H9 (cell line): ENCODE results near the gene FAAH. TPM values are rescaled to one million over a fixed set of nuclear protein-coding genes. Genes with fewer than 3 reads are reported as not detected.

Experiments used
- DNase-seq: peaks from one replicate; pipeline ENCODE4 v3.0.0-alpha.2; 2017
- H2AFZ ChIP-seq: one replicate; pipeline ENCODE4 v1.6.1; 2013; ENCODE audit warnings: mild to moderate bottlenecking, low read length, control low read depth, moderate library complexity
- H2AK5ac ChIP-seq: 2 replicates; pipeline ENCODE4 v1.6.1; 2013; ENCODE audit warnings: low read length, control low read depth, mixed read lengths; ENCODE audit not compliant: insufficient read length
- H2BK120ac ChIP-seq: one replicate; pipeline ENCODE4 v1.6.1; 2013; ENCODE audit warnings: low read depth, mild to moderate bottlenecking, low read length, control low read depth, inconsistent platforms; ENCODE audit not compliant: poor library complexity, severe bottlenecking
- H2BK12ac ChIP-seq: 2 replicates; pipeline ENCODE4 v1.6.1; 2013; ENCODE audit warnings: low read length, control low read depth, mixed read lengths, low read depth; ENCODE audit not compliant: insufficient read length
- H2BK15ac ChIP-seq: 2 replicates; pipeline ENCODE4 v1.6.1; 2013; ENCODE audit warnings: low read depth, low read length, control low read depth
- H2BK20ac ChIP-seq: one replicate; pipeline ENCODE4 v1.6.1; 2013; ENCODE audit warnings: low read depth, mild to moderate bottlenecking, low read length, control low read depth, inconsistent platforms; ENCODE audit not compliant: poor library complexity, severe bottlenecking
- H2BK5ac ChIP-seq: 2 replicates; pipeline ENCODE4 v1.6.1; 2013; ENCODE audit warnings: low read length, control low read depth, mixed read lengths; ENCODE audit not compliant: insufficient read length
- H3K14ac ChIP-seq: 2 replicates; pipeline ENCODE4 v1.6.1; 2013; ENCODE audit warnings: low read length, control low read depth; ENCODE audit not compliant: insufficient read depth
- H3K18ac ChIP-seq: 2 replicates; pipeline ENCODE4 v1.6.1; 2013; ENCODE audit warnings: low read depth, mild to moderate bottlenecking, mixed read lengths, low read length, control low read depth; ENCODE audit not compliant: insufficient read length
- H3K23ac ChIP-seq: 2 replicates; pipeline ENCODE4 v1.6.1; 2013; ENCODE audit warnings: low read length, control low read depth, mixed read lengths, low read depth; ENCODE audit not compliant: insufficient read length
- H3K23me2 ChIP-seq: 2 replicates; pipeline ENCODE4 v1.6.1; 2013; ENCODE audit warnings: low read depth, mild to moderate bottlenecking, mixed read lengths, low read length, control low read depth; ENCODE audit not compliant: insufficient read length, poor library complexity, severe bottlenecking
- H3K27ac ChIP-seq: 2 replicates; pipeline ENCODE4 v1.5.1; 2013; ENCODE audit warnings: low read length, control low read depth, mixed read lengths, low read depth; ENCODE audit not compliant: insufficient read length
- H3K27me3 ChIP-seq: 2 replicates; pipeline ENCODE4 v1.6.1; 2013; ENCODE audit warnings: low read length, control low read depth, inconsistent platforms; ENCODE audit not compliant: insufficient read depth
- H3K4ac ChIP-seq: 2 replicates; pipeline ENCODE4 v1.6.1; 2013; ENCODE audit warnings: low read depth, mild to moderate bottlenecking, control low read depth, inconsistent platforms, low read length, moderate library complexity
- H3K4me1 ChIP-seq: 2 replicates; pipeline ENCODE4 v1.6.1; 2013; ENCODE audit warnings: low read length, control low read depth, inconsistent platforms; ENCODE audit not compliant: insufficient read depth
- H3K4me2 ChIP-seq: 2 replicates; pipeline ENCODE4 v1.6.1; 2013; ENCODE audit warnings: low read length, control low read depth, mixed read lengths; ENCODE audit not compliant: insufficient read length, insufficient read depth
- H3K56ac ChIP-seq: 2 replicates; pipeline ENCODE4 v1.6.1; 2013; ENCODE audit warnings: low read depth, mild to moderate bottlenecking, mixed read lengths, low read length, control low read depth; ENCODE audit not compliant: insufficient read length
- H3K79me1 ChIP-seq: 2 replicates; pipeline ENCODE4 v1.6.1; 2013; ENCODE audit warnings: low read depth, mild to moderate bottlenecking, moderate library complexity, low read length, control low read depth, inconsistent platforms; ENCODE audit not compliant: insufficient read depth, poor library complexity, severe bottlenecking
- H3K79me2 ChIP-seq: 2 replicates; pipeline ENCODE4 v1.6.1; 2013; ENCODE audit warnings: low read length, control low read depth, inconsistent platforms; ENCODE audit not compliant: insufficient read depth
- H3K9ac ChIP-seq: 2 replicates; pipeline ENCODE4 v1.6.1; 2013; ENCODE audit warnings: low read length, control low read depth, mixed read lengths; ENCODE audit not compliant: insufficient read length; ENCODE audit errors: extremely low read depth
- H3K9me3 ChIP-seq: one replicate; pipeline ENCODE4 v1.6.1; 2013; ENCODE audit warnings: low read depth, low read length, inconsistent platforms; ENCODE audit not compliant: control insufficient read depth
- H3T11ph ChIP-seq: one replicate; pipeline ENCODE4 v1.6.1; 2013; ENCODE audit warnings: mild to moderate bottlenecking, low read length, control low read depth, inconsistent platforms
- H4K20me1 ChIP-seq: one replicate; pipeline ENCODE4 v1.6.1; 2013; ENCODE audit not compliant: control insufficient read depth, insufficient read length, insufficient read depth
- H4K5ac ChIP-seq: 2 replicates; pipeline ENCODE4 v1.6.1; 2013; ENCODE audit warnings: low read depth, mild to moderate bottlenecking, mixed read lengths, low read length, control low read depth; ENCODE audit not compliant: insufficient read length
- H4K8ac ChIP-seq: replicated peaks from 2 replicates; pipeline ENCODE4 v1.6.1; 2013; ENCODE audit warnings: low read length, control low read depth, mixed read lengths, low read depth; ENCODE audit not compliant: insufficient read length
- H4K91ac ChIP-seq: 2 replicates; pipeline ENCODE4 v1.6.1; 2013; ENCODE audit warnings: low read depth, mild to moderate bottlenecking, moderate library complexity, mixed read lengths, low read length, control low read depth; ENCODE audit not compliant: insufficient read length
- H3K27ac Mint-ChIP-seq, 3 experiments: 2 replicates in 2 of 3; 3 replicates in 1 of 3; pipeline ENCODE4 v1.8.0; 2020 to 2021; ENCODE audit warnings: mixed read lengths in 3 of 3, mild to moderate bottlenecking in 1 of 3, moderate library complexity in 1 of 3
- H3K27me3 Mint-ChIP-seq: 2 replicates; pipeline ENCODE4 v1.8.0; 2021; ENCODE audit warnings: low read depth, mild to moderate bottlenecking, moderate library complexity, mixed read lengths
- H3K36me3 Mint-ChIP-seq, 3 experiments: 2 replicates in 2 of 3; 3 replicates in 1 of 3; pipeline ENCODE4 v1.8.0; 2020 to 2021; ENCODE audit warnings: low read depth in 3 of 3, mixed read lengths in 3 of 3; ENCODE audit not compliant: insufficient read depth in 1 of 3
- H3K4me1 Mint-ChIP-seq, 2 experiments: 2 replicates each; pipeline ENCODE4 v1.8.0; 2020; ENCODE audit warnings: mixed read lengths in 2 of 2
- H3K4me3 Mint-ChIP-seq, 2 experiments: 2 replicates in 1 of 2; 3 replicates in 1 of 2; pipeline ENCODE4 v1.8.0; 2020 to 2021; ENCODE audit warnings: mild to moderate bottlenecking in 2 of 2, mixed read lengths in 2 of 2, moderate library complexity in 1 of 2
- H3K9me3 Mint-ChIP-seq, 2 experiments: 2 replicates in 1 of 2; 3 replicates in 1 of 2; pipeline ENCODE4 v1.8.0; 2020; ENCODE audit warnings: mild to moderate bottlenecking in 2 of 2, mixed read lengths in 2 of 2, moderate library complexity in 1 of 2
- WGBS: extraction: QIAGEN DNeasy Blood & Tissue Kit; methylation state at CpG from one replicate; pipeline ENCODE4 v1.1.7; 2013; ENCODE audit warnings: missing lambda C conversion rate, low lambda C conversion rate, mixed read lengths; ENCODE audit not compliant: insufficient read length; ENCODE audit errors: extremely low coverage; 5-methylcytosine and 5-hydroxymethylcytosine counted together
- total RNA-seq: library from RNA; stranded (reverse); gene quantifications from 2 replicates; pipeline ENCODE4 v1.2.1, GENCODE V29; 2021
- TF ChIP-seq, protein P1 (sequence below): fragments of 200-600 bp; sonication (generic); conservative IDR thresholded peaks from 3 replicates; pipeline ENCODE4 v1.8.0; 2021; ENCODE audit warnings: antibody characterized with exemption, mild to moderate bottlenecking

Gene FAAH
- total RNA-seq, 1 experiment from 2014 or later, result 18.9 TPM

- Mint-ChIP-seq H3K4me1 (peaks cover 5 to 7% of the 10 kb centered on the region in 2 experiments), H3K27ac (no peak overlapping the region; a peak in 1 of 7 replicates), H3K27me3 (no peaks in the 10 kb centered on the region; the same call in 1 of the 2 replicates), H3K4me3 (no peak overlapping the region), H3K36me3 (peaks cover 4 to 21% (median 5%) of the 10 kb centered on the region in 3 experiments; a peak in 5 of 7 replicates), H3K9me3 (no peaks in the 10 kb centered on the region)
- Histone ChIP-seq H3K9me3 (no peaks in the 10 kb centered on the region), H3K4ac (no peak overlapping the region), H4K20me1 (no peaks in the 10 kb centered on the region), H3K4me1 (no peaks in the 10 kb centered on the region), H2BK20ac (no peak overlapping the region), H3K79me1 (no peaks in the 10 kb centered on the region), H4K5ac (no peak overlapping the region), H3K79me2 (no peaks in the 10 kb centered on the region; the same call in 1 of the 2 replicates), H2AFZ (no peak overlapping the region), H3K23ac (no peak overlapping the region), H3K14ac (no peak overlapping the region), H2BK12ac (no peak overlapping the region), H4K91ac (no peak overlapping the region), H3K23me2 (no peaks in the 10 kb centered on the region), H3K56ac (no peak overlapping the region), H2BK15ac (no peak overlapping the region), H2AK5ac (no peak overlapping the region), H3K18ac (no peak overlapping the region), H3K9ac (no peak overlapping the region), H4K8ac (no peak overlapping the region), H2BK5ac (no peak overlapping the region), H3T11ph (no peak overlapping the region), H3K27me3 (no peaks in the 10 kb centered on the region), H3K4me2 (no peak overlapping the region), H2BK120ac (no peak overlapping the region), H3K27ac (no peak overlapping the region)
- WGBS, result no CpG with 5 or more reads among the region's 2 CpGs
- no peak for DNase-seq
- TF ChIP-seq, protein P1, sequence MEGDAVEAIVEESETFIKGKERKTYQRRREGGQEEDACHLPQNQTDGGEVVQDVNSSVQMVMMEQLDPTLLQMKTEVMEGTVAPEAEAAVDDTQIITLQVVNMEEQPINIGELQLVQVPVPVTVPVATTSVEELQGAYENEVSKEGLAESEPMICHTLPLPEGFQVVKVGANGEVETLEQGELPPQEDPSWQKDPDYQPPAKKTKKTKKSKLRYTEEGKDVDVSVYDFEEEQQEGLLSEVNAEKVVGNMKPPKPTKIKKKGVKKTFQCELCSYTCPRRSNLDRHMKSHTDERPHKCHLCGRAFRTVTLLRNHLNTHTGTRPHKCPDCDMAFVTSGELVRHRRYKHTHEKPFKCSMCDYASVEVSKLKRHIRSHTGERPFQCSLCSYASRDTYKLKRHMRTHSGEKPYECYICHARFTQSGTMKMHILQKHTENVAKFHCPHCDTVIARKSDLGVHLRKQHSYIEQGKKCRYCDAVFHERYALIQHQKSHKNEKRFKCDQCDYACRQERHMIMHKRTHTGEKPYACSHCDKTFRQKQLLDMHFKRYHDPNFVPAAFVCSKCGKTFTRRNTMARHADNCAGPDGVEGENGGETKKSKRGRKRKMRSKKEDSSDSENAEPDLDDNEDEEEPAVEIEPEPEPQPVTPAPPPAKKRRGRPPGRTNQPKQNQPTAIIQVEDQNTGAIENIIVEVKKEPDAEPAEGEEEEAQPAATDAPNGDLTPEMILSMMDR, result no peak
Observed at GRCh38 chr1:46368791-46369190, 25.3 kb upstream of the FAAH start.
